ENCODE results near the gene CNPY1. TPM values are rescaled to one million over a fixed set of nuclear protein-coding genes. Genes with fewer than 3 reads are reported as not detected.
A peak's percentile ranks its signal among the peaks of the same experiment; 100 is the strongest.

The CNPY1 gene
- total RNA-seq, 4 donors from 2014 or later = not detected

- 4 to 6% methylated on average over 14 to 62 of the region's 69 CpGs for WGBS, 2 donors (ENCODE audit: low coverage in 1 of 2)
- peak; percentile 56 for DNase-seq
- in situ Hi-C loops (cut with MboI; ENCODE audit: low pct_ligation_motif_present in 1 of 4, low pct_unique_long_range_greater_than_20kb in 1 of 4, low sequenced_read_pairs in 3 of 4) (no loop called here), intact Hi-C loops (cut with DNase I; ENCODE audit: low total_unique reads) (no loop called here)
- H3K4me3 ChIP-seq = peak overlapping the region; percentile 28 to 50 (median 34)
- peak in 1 of 3 donors; percentile 15 for TF ChIP-seq POLR2AphosphoS5 (IDR thresholded peaks at IDR 0.05)
- no peak for TF ChIP-seq POLR2A (IDR thresholded peaks at IDR 0.05)
- peaks cover 96% of the 10 kb centered on the region for H3K27me3 ChIP-seq
- H3K27ac ChIP-seq = no peak overlapping the region
- H3K36me3 ChIP-seq = no peaks in the 10 kb centered on the region
- H3K9me3 ChIP-seq = no peaks in the 10 kb centered on the region
- H3K4me1 ChIP-seq = peaks cover 15 to 43% (median 35%) of the 10 kb centered on the region in 4 donors
These were observed 89.4 kb downstream of the CNPY1 start for GRCh38 chr7:155456738-155457543.

- Histone ChIP-seq H3K27me3 (peaks cover 96% of the 10 kb centered on the region), H3K27ac (no peak overlapping the region), H3K36me3 (no peaks in the 10 kb centered on the region), H3K9me3 (no peaks in the 10 kb centered on the region), H3K4me1 (peaks cover 15 to 43% (median 35%) of the 10 kb centered on the region in 4 donors), H3K4me3 (no peak overlapping the region)
- WGBS, 2 donors (ENCODE audit: low coverage in 1 of 2) = 4 to 12% methylated on average over 8 to 27 of the region's 27 CpGs
- in situ Hi-C loops (cut with MboI; ENCODE audit: low pct_ligation_motif_present in 1 of 4, low pct_unique_long_range_greater_than_20kb in 1 of 4, low sequenced_read_pairs in 3 of 4) (no loop called here), intact Hi-C loops (cut with DNase I; ENCODE audit: low total_unique reads) (no loop called here)
- TF ChIP-seq POLR2A (IDR thresholded peaks at IDR 0.05) = no peak
- TF ChIP-seq POLR2AphosphoS5 (IDR thresholded peaks at IDR 0.05) = no peak
- TF ChIP-seq EP300 (IDR thresholded peaks at IDR 0.05; ENCODE audit: low read depth) = no peak
- no peak for TF ChIP-seq CTCF (IDR thresholded peaks at IDR 0.05)
- no peak for DNase-seq
These were observed 90.3 kb downstream of the CNPY1 start for GRCh38 chr7:155455776-155456737.

DNA sequence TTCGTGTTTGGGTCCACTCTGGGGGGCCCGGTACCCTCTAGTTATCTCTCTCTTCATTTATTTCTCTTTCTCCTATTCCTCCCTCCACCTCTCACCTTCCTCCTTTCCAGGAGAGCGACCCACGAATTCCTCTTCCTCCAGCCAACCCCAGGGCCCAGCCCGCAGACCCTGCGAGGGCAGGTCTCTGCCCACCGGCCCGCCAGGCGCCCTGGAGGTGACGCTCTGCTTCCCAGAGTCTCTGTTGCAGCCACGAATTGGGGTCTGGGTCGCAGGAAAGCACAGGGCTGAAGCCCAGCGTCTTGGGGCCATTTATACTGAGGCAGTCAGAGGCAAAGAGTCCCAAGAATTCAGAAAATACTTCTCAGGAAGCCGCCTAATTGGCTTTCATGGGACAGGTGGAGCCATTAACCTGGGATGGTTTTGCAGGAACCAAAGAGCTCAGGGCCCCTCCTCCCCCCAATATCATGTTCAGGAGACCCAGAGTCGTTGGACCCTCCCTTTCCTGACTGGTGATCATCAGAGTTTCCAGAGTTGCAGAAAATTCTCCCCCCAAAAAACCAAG lies 91.1 kb downstream of the CNPY1 start:
- Histone ChIP-seq H3K27ac (no peak overlapping the region), H3K36me3 (no peaks in the 10 kb centered on the region), H3K4me1 (peaks cover 15 to 43% (median 35%) of the 10 kb centered on the region in 4 donors), H3K9me3 (no peaks in the 10 kb centered on the region), H3K4me3 (no peak overlapping the region), H3K27me3 (peaks cover 96% of the 10 kb centered on the region)
- in situ Hi-C loops (cut with MboI; ENCODE audit: low pct_ligation_motif_present in 1 of 4, low pct_unique_long_range_greater_than_20kb in 1 of 4, low sequenced_read_pairs in 3 of 4) = no loop called here
- no peak for DNase-seq
- intact Hi-C loops (cut with DNase I; ENCODE audit: low total_unique reads) = no loop called here
- WGBS, 2 donors (ENCODE audit: low coverage in 1 of 2) = 7 to 16% methylated on average over 5 to 15 of the region's 15 CpGs
- TF ChIP-seq CTCF (IDR thresholded peaks at IDR 0.05) (no peak), POLR2A (IDR thresholded peaks at IDR 0.05) (no peak), POLR2AphosphoS5 (IDR thresholded peaks at IDR 0.05) (no peak), EP300 (IDR thresholded peaks at IDR 0.05; ENCODE audit: low read depth) (no peak)

- no peak overlapping the region for H3K4me3 ChIP-seq
- H3K36me3 ChIP-seq = no peaks in the 10 kb centered on the region
- no peak overlapping the region for H3K27ac ChIP-seq
- H3K27me3 ChIP-seq = peaks cover 96% of the 10 kb centered on the region
- WGBS, 2 donors (ENCODE audit: low coverage in 1 of 2) = 14% methylated on average over 64 of the region's 82 CpGs; no CpG with 5 or more reads in 1 of the 2 donors
- peaks cover 15 to 46% (median 34%) of the 10 kb centered on the region in 4 donors for H3K4me1 ChIP-seq
- in situ Hi-C loops (cut with MboI; ENCODE audit: low pct_ligation_motif_present in 1 of 4, low pct_unique_long_range_greater_than_20kb in 1 of 4, low sequenced_read_pairs in 3 of 4) = no loop called here
- intact Hi-C loops (cut with DNase I; ENCODE audit: low total_unique reads) = no loop called here
- no peak for TF ChIP-seq CTCF (IDR thresholded peaks at IDR 0.05)
- no peak for TF ChIP-seq EP300 (IDR thresholded peaks at IDR 0.05; ENCODE audit: low read depth)
- TF ChIP-seq POLR2A (IDR thresholded peaks at IDR 0.05) = no peak
- no peak for TF ChIP-seq POLR2AphosphoS5 (IDR thresholded peaks at IDR 0.05)
- DNase-seq = no peak
- no peaks in the 10 kb centered on the region for H3K9me3 ChIP-seq
These were observed 91.9 kb downstream of the CNPY1 start for GRCh38 chr7:155454183-155455112.
